Activated CD8-positive, alpha-beta memory T cell treated with anti-CD3 and anti-CD28 coated beads for 1 hour (primary cell): ENCODE results near the gene PAEP.
"Not testable (repeated sequence)": the region's sequence is repeated elsewhere in the genome, so short reads cannot be mapped to it uniquely, and the experiment has no call there.

Experiments
- DNase-seq, 2 donors: peaks; one replicate each; pipeline ENCODE4 v3.0.0-alpha.2; 2020; ENCODE audit warnings: low read depth in 1 of 2; ENCODE audit errors: extremely low read depth in 1 of 2

The PAEP gene

GRCh38 chr9:135525241-135526088 lies 36.1 kb upstream of the PAEP start:
- DNase-seq, result no peak

- no peak for DNase-seq
Observed at GRCh38 chr9:135526089-135526729, 35.3 kb upstream of the PAEP start.

GRCh38 chr9:135526730-135527571 lies 34.6 kb upstream of the PAEP start:
- no peak for DNase-seq

GRCh38 chr9:135528842-135529435 lies 32.6 kb upstream of the PAEP start:
- DNase-seq, result not testable (repeated sequence)

- no peak for DNase-seq
Observed at GRCh38 chr9:135530146-135530545, 31.4 kb upstream of the PAEP start.

GRCh38 chr9:135531096-135531495 lies 30.5 kb upstream of the PAEP start:
- DNase-seq, result no peak

GRCh38 chr9:135533113-135533512 lies 28.4 kb upstream of the PAEP start:
- no peak for DNase-seq

- DNase-seq, result no peak
Observed at GRCh38 chr9:135533674-135534073, 27.9 kb upstream of the PAEP start.

- DNase-seq, result not testable (repeated sequence)
Observed at GRCh38 chr9:135534192-135534711, 27.3 kb upstream of the PAEP start.

GRCh38 chr9:135534826-135535225 lies 26.7 kb upstream of the PAEP start:
- not testable (repeated sequence) for DNase-seq

GRCh38 chr9:135535631-135536030 lies 25.9 kb upstream of the PAEP start:
- DNase-seq, result not testable (repeated sequence)

GRCh38 chr9:135536216-135536615 lies 25.3 kb upstream of the PAEP start:
- DNase-seq, result no peak

- not testable (repeated sequence) for DNase-seq
Observed at GRCh38 chr9:135543262-135543894, 18.2 kb upstream of the PAEP start.

GRCh38 chr9:135544981-135545635 lies 16.4 kb upstream of the PAEP start:
- no peak for DNase-seq

GRCh38 chr9:135545646-135546176 lies 15.8 kb upstream of the PAEP start, which contains the start of gene OBP2A:
TSS of gene OBP2A (plus strand) at chr9:135546126. CDS start at chr9:135546181, 55 bp downstream.
- not testable (repeated sequence) for DNase-seq

- DNase-seq, result not testable (repeated sequence)
Observed at GRCh38 chr9:135546792-135547617, 14.6 kb upstream of the PAEP start.

GRCh38 chr9:135547756-135548736 lies 13.5 kb upstream of the PAEP start:
- DNase-seq, result no peak
